ENCODE results near the gene PDE4D. TPM values are rescaled to one million over a fixed set of nuclear protein-coding genes. Genes with fewer than 3 reads are reported as not detected.

PDE4D gene
- total and polyA plus RNA-seq, 2 donors (not counting 3 experiments of a cell fraction or from before 2014, with no cell fraction given): 34.5 to 51.2 TPM

- no peaks in the 10 kb centered on the region for H4K20me1 ChIP-seq (replicated peaks; ENCODE audit: control insufficient read depth, extremely low read depth, insufficient read depth, low read length)
- TF ChIP-seq MYC (IDR thresholded peaks at IDR 0.05; ENCODE audit: low read depth, low read length): no peak
- no peak for TF ChIP-seq EZH2 (IDR thresholded peaks at IDR 0.05; ENCODE audit: borderline replicate concordance, low read depth, low read length, severe bottlenecking)
- TF ChIP-seq, protein P1, sequence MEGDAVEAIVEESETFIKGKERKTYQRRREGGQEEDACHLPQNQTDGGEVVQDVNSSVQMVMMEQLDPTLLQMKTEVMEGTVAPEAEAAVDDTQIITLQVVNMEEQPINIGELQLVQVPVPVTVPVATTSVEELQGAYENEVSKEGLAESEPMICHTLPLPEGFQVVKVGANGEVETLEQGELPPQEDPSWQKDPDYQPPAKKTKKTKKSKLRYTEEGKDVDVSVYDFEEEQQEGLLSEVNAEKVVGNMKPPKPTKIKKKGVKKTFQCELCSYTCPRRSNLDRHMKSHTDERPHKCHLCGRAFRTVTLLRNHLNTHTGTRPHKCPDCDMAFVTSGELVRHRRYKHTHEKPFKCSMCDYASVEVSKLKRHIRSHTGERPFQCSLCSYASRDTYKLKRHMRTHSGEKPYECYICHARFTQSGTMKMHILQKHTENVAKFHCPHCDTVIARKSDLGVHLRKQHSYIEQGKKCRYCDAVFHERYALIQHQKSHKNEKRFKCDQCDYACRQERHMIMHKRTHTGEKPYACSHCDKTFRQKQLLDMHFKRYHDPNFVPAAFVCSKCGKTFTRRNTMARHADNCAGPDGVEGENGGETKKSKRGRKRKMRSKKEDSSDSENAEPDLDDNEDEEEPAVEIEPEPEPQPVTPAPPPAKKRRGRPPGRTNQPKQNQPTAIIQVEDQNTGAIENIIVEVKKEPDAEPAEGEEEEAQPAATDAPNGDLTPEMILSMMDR (IDR thresholded peaks at IDR 0.05; ENCODE audit: extremely low read depth in 1 of 2, insufficient read depth in 1 of 2, low read depth in 1 of 2, low read length in 2 of 2): no peak
- TF ChIP-seq POLR2AphosphoS5 (IDR thresholded peaks at IDR 0.05; ENCODE audit: insufficient read depth, low read depth, low read length): no peak
- TF ChIP-seq GATA2 (IDR thresholded peaks at IDR 0.05; ENCODE audit: insufficient read depth, insufficient read length, low read depth, low read length): no peak
- no peak for TF ChIP-seq JUN (IDR thresholded peaks at IDR 0.05; ENCODE audit: borderline replicate concordance, insufficient read depth, insufficient read length, low read depth)
- TF ChIP-seq, protein P2, sequence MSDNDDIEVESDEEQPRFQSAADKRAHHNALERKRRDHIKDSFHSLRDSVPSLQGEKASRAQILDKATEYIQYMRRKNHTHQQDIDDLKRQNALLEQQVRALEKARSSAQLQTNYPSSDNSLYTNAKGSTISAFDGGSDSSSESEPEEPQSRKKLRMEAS (IDR thresholded peaks at IDR 0.05; ENCODE audit: insufficient read depth, insufficient read length): no peak
- no peak for TF ChIP-seq POLR2A (IDR thresholded peaks at IDR 0.05; ENCODE audit: low read depth, low read length)
- TF ChIP-seq FOS (IDR thresholded peaks at IDR 0.05; ENCODE audit: borderline replicate concordance, insufficient read depth, low read length): no peak
- no peaks in the 10 kb centered on the region for H3K4me1 ChIP-seq (ENCODE audit: control insufficient read depth, extremely low read depth, insufficient read depth, low read length)
- ChIA-PET CTCF (interaction anchor here (0.7 to 1.3 kb wide), 4 partner anchors 10 to 101 kb away, joined by 3 read pairs; no protein-coding TSS in a partner anchor), POLR2A (no interaction called here)
- H3K79me2 ChIP-seq (ENCODE audit: control insufficient read depth, insufficient read depth, low read length): no peaks in the 10 kb centered on the region
- H3K9me1 ChIP-seq (replicated peaks; ENCODE audit: control insufficient read depth, extremely low read depth, insufficient read depth, low read length): no peaks in the 10 kb centered on the region
- H3K9ac ChIP-seq (replicated peaks; ENCODE audit: extremely low read depth, insufficient read depth, low read length): no peak overlapping the region
- no peak for FAIRE-seq
- H3K27ac ChIP-seq (ENCODE audit: insufficient read depth, low read depth, low read length): no peak overlapping the region
- no peak overlapping the region for H2AFZ ChIP-seq (ENCODE audit: low read depth, low read length)
- DNase-seq (ENCODE audit: low read depth, low spot score): no peak
- dilution Hi-C loops (cut with MboI; ENCODE audit: extremely low pct_ligation_motif_present, low sequenced_read_pairs): no loop called here
- H3K9me3 ChIP-seq (replicated peaks; ENCODE audit: control insufficient read depth, insufficient read depth, low read length): no peaks in the 10 kb centered on the region
- intact Hi-C loops (cut with micrococcal nuclease): no loop called here
- H3K4me3 ChIP-seq (replicated peaks in 1 of 3; ENCODE audit: insufficient read depth in 1 of 3, low read depth in 1 of 3, low read length in 3 of 3): no peak overlapping the region
- H3K27me3 ChIP-seq (ENCODE audit: control insufficient read depth in 2 of 2, insufficient read depth in 2 of 2, low read length in 2 of 2): no peaks in the 10 kb centered on the region
- H3K36me3 ChIP-seq (ENCODE audit: control insufficient read depth in 2 of 2, extremely low read depth in 1 of 2, insufficient read depth in 2 of 2, low read length in 2 of 2): peaks cover 0 to 2% of the 10 kb centered on the region in 2 experiments
- no peak overlapping the region for H3K4me2 ChIP-seq (ENCODE audit: insufficient read depth, low read length)
- no TSS peak for BruUV-seq (replicated peaks)
Observed at GRCh38 chr5:58987193-58987592, 906.3 kb downstream of the PDE4D start.

Data from endothelial cell of umbilical vein (primary cell).